ENCODE results near the gene NXNL1.
"Not testable (repeated sequence)": the region's sequence is repeated elsewhere in the genome, so short reads cannot be mapped to it uniquely, and the experiment has no call there.

DNA sequence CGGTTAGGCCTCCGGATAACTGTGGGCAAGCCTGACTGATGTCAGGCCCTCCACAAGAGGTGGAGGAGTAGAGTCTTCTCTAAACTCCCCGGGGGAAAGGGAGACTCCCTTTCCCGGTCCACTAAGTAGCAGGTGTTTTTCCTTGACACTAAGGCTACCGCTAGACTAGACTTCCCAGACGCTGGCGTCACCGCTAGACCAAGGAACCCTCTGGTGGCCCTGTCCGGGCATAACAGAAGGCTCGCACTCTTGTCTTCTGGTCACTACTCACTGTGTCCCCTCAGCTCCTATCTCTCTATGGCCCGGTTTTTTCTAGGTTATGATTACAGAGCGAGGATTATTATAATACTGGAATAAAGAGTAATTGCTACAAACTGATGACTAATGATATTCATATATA lies 38.3 kb upstream of the NXNL1 start:
- TF ChIP-seq ELF1 (IDR thresholded peaks at IDR 0.05; ENCODE audit: borderline replicate concordance, low read depth); JUND (IDR thresholded peaks at IDR 0.05); CEBPB (IDR thresholded peaks at IDR 0.05; ENCODE audit: low read depth); RAD21 (IDR thresholded peaks at IDR 0.05; ENCODE audit: low read depth); EGR1 (IDR thresholded peaks at IDR 0.05; ENCODE audit: low read depth); POLR2AphosphoS5 (IDR thresholded peaks at IDR 0.05; ENCODE audit: low read depth, low read length); POLR2A (IDR thresholded peaks at IDR 0.05; ENCODE audit: borderline replicate concordance, extremely low read depth, insufficient read depth, insufficient read length): not testable (repeated sequence)
- TF ChIP-seq, protein P1, sequence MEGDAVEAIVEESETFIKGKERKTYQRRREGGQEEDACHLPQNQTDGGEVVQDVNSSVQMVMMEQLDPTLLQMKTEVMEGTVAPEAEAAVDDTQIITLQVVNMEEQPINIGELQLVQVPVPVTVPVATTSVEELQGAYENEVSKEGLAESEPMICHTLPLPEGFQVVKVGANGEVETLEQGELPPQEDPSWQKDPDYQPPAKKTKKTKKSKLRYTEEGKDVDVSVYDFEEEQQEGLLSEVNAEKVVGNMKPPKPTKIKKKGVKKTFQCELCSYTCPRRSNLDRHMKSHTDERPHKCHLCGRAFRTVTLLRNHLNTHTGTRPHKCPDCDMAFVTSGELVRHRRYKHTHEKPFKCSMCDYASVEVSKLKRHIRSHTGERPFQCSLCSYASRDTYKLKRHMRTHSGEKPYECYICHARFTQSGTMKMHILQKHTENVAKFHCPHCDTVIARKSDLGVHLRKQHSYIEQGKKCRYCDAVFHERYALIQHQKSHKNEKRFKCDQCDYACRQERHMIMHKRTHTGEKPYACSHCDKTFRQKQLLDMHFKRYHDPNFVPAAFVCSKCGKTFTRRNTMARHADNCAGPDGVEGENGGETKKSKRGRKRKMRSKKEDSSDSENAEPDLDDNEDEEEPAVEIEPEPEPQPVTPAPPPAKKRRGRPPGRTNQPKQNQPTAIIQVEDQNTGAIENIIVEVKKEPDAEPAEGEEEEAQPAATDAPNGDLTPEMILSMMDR (IDR thresholded peaks at IDR 0.05 in 2 of 3, conservative IDR thresholded peaks at IDR 0.05 in 1 of 3; ENCODE audit: borderline replicate concordance in 1 of 3, insufficient read depth in 1 of 3, low read depth in 2 of 3, low read length in 2 of 3): peak in 1 of 3 experiments; percentile 15; a peak in 1 of 6 replicates
- TF ChIP-seq, protein P2, sequence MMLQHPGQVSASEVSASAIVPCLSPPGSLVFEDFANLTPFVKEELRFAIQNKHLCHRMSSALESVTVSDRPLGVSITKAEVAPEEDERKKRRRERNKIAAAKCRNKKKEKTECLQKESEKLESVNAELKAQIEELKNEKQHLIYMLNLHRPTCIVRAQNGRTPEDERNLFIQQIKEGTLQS (IDR thresholded peaks at IDR 0.05): not testable (repeated sequence)
- TF ChIP-seq, protein P3, sequence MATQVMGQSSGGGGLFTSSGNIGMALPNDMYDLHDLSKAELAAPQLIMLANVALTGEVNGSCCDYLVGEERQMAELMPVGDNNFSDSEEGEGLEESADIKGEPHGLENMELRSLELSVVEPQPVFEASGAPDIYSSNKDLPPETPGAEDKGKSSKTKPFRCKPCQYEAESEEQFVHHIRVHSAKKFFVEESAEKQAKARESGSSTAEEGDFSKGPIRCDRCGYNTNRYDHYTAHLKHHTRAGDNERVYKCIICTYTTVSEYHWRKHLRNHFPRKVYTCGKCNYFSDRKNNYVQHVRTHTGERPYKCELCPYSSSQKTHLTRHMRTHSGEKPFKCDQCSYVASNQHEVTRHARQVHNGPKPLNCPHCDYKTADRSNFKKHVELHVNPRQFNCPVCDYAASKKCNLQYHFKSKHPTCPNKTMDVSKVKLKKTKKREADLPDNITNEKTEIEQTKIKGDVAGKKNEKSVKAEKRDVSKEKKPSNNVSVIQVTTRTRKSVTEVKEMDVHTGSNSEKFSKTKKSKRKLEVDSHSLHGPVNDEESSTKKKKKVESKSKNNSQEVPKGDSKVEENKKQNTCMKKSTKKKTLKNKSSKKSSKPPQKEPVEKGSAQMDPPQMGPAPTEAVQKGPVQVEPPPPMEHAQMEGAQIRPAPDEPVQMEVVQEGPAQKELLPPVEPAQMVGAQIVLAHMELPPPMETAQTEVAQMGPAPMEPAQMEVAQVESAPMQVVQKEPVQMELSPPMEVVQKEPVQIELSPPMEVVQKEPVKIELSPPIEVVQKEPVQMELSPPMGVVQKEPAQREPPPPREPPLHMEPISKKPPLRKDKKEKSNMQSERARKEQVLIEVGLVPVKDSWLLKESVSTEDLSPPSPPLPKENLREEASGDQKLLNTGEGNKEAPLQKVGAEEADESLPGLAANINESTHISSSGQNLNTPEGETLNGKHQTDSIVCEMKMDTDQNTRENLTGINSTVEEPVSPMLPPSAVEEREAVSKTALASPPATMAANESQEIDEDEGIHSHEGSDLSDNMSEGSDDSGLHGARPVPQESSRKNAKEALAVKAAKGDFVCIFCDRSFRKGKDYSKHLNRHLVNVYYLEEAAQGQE (IDR thresholded peaks at IDR 0.05; ENCODE audit: low read depth): not testable (repeated sequence)
